Central memory CD4-positive, alpha-beta T cell (primary cell): ENCODE data around the gene ANKRD1.
A peak's percentile ranks its signal among the peaks of the same experiment; 100 is the strongest.
"Not testable (repeated sequence)": the region's sequence is repeated elsewhere in the genome, so short reads cannot be mapped to it uniquely, and the experiment has no call there.

ENCODE experiments used
- DNase-seq: peaks from one replicate; pipeline ENCODE4 v3.0.0; 2022

ANKRD1 gene

DNA sequence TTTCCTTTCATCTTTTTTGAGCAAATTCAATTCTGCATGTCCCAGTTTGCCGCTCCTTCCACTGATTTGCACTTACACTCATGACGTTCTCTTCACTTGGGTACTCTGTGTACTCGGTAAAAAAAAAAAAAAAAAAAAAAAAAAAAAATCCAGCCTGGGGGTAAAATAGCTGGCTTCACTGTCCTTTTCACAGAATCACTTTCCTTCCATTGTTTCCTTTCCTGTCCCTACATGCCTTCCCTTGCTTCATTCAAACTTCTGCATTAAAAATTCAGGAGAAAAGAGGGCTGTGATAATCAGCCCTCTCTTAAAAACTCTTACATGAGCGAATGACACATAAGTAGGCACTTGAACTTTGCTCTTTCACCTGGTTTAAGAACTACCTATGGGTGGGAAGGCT, 8.7 kb downstream of the ANKRD1 start:
- DNase-seq, result no peak

DNA sequence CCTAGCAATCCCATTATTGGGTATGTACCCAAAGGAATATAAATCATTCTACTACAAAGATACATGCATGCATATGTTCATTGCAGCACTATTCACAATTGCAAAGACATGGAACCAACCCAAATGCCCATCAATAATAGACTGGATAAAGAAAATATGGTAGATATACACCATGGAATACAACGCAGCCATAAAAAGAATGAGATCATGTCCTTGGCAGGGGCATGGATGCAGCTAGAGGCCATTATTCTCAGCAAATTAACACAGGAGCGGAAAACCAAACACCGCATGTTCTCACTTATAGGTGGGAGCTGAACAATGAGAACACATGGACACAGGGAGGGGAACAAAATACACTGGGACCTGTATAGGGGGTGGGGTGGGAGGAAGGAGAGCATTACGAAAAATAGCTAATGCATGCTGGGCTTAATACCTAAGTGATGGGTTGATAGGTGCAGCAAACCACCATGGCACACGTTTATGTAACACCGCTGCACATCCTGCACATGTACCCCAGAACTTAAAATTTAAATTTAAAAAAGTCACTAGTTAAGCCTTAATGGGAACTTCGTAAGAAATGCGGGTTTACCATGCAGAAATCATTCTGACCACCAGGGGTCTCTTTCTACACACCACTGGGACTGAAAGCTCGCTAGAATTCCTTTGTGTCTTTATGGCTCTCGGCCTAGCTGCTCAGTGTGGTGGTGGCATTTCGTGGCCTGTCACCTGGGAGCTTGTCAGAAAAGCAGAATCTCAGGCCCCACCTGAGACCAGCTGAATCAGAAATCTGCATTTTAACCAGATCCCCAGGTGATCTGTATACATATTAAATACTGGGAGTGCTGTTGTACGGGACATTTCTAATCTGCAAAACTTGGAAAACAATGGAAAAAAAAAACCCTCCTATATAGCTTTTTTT, 9.5 kb downstream of the ANKRD1 start:
- peak; percentile 35 for DNase-seq

DNA sequence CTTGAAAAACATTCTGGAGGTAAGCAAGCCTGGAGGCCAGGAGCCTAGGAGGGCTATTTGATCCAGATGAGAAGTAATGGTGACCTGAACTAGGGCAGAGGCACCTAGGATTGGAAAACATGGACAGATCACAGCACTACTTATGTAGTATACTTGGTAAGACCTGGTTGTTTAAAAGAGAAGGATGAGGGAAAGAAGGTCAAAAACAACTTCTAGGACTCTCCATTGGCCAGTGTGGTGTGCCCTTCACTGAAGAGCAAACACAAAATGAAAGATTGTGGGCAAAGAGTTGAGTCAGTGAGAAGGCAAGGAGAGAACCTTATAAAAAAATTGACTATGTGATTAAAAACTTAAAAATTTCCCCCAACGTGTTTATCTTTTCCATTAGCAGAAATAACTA, 14.3 kb downstream of the ANKRD1 start:
- no peak for DNase-seq

DNA sequence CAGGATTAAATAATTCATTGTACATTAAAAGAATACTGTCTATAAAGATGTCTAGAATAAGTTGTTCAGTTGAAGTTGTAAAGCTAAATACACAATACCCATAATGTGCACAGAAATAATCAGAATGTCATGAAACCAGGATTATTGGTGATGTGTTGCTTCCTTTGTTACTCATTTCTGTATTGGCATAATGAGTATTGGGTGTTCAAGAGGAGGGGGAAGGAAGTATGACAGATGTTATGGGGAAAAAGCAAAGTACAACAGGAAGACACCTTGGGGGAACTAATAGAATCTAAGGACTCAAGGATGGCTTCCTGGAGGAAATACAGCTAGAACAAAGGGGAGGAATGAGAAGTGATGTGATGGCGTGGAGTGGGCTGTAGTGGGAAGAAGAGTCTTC, 15.0 kb downstream of the ANKRD1 start:
- DNase-seq, result no peak

DNA sequence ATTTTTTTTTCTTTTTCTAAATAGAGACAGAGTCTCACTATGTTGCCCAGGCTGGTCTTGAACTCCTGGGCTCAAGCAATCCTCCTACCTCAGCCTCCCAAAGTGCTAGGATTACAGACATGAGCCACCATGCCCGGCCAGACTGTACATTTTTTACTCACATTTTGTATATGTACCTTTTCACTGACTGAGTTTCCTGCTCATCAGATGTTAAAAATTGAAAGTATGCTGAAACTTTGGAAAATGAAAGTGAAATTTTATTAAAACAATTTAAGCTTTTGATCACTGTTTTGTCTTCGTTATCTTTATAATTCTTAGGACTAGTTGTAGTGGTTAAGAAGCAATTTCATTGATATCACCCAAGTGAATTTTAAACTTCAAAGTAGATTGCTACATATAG, 24.0 kb downstream of the ANKRD1 start:
- not testable (repeated sequence) for DNase-seq

DNA sequence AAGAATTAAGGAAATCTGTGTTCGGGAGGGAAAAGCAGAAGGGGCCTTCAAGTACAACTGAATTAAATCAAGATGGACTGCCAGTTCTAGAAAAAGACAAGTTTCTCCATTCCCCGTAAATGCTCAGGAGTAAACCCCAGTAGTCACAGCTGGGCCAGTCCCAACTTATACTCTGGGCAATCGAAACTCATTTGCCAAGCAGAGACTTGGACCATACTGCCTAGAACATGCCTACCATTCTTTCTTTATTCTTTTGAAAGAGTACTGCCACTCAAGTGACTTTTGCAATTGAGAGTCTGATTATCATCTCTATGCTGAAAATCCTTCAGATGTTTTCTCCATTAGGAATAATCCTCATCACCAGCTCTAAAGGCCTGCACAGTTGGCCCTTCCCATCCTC, 27.7 kb downstream of the ANKRD1 start:
- no peak for DNase-seq

DNA sequence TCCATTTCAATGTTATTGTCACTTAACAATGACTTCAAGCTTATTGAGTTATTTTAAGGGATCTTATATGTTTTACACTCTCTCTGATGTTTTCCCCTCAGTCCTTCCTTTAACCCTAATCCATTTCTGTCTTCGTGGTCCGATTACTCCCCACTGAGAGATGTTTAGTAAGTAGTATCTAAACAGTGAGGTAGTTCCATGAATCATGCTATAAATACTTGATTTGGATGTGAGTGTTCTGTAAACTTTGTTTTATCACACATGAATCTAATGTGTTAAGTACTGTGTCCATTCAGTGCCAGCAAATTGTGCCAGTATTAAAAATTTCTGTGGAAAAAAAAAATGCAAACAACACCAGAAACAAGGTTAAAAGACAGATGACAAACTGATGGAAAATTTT, 30.5 kb downstream of the ANKRD1 start:
- no peak for DNase-seq

DNA sequence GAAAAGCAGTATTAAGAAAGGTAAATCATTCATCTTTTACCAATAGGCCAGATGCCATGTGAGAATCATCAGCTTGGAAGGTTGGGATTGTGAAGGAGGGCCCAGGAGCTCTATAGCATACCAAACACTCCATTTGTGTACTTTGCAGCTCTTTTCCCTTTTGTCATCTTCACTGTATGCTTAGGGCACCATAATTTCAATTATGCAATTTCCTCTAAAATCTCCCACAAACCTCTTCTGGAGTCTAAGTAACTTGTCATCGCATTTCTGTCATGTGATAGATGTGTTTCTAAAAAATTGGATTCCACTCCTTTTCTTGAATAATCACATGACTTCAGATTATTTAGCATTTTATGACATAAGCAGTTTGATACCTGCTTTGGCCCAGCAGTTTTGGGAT, 31.3 kb downstream of the ANKRD1 start:
- DNase-seq, result no peak

DNA sequence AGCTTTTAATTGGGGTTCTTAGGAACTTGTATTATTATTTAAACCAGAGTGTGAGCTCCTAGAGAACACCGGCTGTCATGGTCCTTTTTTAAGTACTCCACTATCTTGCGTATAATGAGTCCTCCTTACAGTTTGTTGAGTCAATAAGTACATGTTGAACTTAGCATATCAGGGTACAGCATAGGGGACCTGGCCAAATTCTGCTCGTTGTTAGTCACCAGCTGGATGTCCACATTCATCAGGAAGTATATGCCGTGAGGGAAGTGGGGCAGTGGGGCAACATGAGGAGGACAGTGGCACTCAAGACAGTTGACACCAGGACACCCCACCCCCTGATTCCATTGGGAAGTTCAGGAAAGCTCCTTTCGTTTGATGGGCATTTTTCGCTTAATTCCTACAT, 32.5 kb downstream of the ANKRD1 start:
- no peak for DNase-seq

DNA sequence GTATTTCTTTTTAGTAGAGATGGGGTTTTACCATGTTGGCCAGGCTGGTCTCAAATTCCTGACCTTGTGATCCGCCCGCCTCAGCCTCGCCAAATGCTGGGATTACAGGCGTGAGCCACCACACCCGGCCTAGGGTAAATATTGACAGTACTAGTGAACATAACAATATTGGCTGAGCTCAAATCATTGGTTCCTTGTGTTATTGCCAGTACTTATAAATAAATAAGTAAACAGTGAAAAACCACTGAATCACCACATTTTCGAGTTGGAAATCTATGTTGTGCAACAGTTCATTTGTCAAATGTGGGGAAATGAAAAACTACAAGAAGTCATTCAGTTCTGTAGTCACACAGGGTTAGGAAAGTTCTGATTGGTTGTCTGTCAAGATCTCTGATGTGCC, 33.3 kb downstream of the ANKRD1 start:
- no peak for DNase-seq

DNA sequence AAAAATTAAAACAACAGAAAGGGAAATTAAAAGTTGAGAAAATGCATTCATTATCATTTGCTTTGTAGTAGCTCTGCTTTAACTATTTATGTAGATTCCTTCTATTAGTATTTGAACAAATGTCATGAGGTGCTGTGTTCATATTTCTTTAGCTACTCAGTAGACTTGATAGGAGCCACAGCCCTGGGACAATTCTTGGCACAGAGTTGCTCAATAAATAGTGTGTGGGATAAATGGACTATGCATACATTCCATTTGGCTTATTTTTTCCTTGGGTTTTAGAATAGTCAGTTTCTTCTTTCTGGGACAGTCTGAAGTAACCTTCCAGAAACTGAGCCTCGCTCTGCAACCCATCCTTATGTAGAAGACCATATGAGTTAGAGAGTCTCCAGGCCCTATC, 35.7 kb downstream of the ANKRD1 start:
- no peak for DNase-seq

DNA sequence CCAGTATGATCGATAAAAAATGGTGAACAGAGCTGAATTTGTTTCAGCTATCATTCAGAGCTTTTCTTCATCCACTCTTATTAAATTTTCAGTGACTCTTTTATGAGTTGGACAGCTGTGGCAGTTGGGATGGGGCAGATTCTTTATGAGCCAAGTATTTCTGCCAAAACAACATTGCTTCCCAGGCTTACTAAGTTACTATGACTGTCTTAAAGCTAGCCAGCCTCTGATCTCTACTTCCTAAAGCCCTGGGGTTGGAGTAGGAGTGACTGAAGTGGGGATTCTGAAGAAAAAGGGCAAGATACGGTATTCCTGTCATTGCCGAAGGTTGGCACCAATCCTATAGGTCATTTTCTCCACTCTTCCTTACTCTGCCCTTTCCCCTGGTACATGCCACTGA, 36.5 kb downstream of the ANKRD1 start:
- no peak for DNase-seq

DNA sequence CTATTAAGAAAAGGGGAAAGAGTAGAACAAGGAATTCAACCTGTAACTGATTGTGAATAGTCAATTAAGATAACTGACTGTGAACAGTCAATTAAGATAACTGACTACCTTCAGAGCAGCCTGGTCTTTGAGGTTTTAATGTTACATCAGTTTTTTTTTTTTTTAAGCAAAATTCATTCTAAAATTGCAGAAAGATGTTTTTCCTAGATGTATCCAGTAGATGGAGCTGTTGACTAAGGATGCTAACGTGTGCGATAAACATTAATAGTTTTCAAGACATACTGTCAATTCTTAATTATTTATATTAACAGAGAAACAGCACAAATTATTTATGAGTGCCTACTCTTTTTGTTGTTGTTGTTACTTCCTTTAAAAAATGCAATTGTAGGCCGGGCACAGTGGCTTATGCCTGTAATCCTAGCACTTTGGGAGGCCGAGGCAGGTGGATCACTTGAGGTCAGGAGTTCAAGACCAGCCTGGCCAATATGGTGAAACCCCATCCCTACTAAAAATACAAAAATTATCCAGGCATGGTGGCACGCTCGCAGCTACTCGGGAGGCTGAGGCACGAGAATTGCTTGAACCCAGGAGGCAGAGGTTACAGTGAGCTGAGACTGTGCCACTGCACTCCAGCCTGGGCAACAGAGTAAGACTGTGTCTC, 40.7 kb downstream of the ANKRD1 start:
- DNase-seq, result peak; percentile 34

DNA sequence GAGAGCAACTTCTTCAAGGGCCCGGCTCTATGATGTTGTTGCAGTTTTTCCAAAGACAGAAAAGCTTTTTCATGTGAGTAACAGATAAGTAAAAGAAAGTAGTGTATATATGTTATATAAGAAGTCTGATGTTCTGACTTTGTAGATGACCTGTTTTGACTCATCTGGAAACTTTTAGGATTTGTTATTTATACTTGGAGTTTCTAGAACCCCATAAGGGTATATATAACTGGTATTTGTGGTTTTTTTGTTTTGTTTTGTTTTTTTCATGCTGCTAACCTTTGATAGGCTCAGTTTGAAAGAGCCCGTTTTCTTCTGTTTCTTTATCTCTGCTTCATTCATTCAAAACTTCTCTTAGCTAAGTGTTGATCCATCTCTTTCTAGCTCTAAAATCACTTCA, 41.8 kb downstream of the ANKRD1 start:
- no peak for DNase-seq

DNA sequence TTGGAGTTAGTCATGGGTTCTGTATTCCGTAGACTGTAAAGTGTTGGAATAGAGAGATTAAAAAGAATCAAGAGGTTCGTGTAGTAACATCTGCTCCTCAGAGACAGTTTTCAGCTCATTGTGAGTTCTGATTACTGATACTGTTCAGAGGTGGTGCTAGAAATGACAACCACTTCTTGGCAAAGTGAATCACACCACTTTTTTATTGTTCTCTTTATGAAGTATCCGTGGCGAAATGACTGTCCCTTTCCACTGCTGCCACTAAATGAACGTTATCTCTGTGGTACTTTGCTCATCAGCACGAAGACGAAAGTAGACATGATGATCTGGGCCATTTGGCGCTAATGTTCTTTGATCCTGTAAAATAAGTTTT, 48.3 kb downstream of the ANKRD1 start:
- no peak for DNase-seq

DNA sequence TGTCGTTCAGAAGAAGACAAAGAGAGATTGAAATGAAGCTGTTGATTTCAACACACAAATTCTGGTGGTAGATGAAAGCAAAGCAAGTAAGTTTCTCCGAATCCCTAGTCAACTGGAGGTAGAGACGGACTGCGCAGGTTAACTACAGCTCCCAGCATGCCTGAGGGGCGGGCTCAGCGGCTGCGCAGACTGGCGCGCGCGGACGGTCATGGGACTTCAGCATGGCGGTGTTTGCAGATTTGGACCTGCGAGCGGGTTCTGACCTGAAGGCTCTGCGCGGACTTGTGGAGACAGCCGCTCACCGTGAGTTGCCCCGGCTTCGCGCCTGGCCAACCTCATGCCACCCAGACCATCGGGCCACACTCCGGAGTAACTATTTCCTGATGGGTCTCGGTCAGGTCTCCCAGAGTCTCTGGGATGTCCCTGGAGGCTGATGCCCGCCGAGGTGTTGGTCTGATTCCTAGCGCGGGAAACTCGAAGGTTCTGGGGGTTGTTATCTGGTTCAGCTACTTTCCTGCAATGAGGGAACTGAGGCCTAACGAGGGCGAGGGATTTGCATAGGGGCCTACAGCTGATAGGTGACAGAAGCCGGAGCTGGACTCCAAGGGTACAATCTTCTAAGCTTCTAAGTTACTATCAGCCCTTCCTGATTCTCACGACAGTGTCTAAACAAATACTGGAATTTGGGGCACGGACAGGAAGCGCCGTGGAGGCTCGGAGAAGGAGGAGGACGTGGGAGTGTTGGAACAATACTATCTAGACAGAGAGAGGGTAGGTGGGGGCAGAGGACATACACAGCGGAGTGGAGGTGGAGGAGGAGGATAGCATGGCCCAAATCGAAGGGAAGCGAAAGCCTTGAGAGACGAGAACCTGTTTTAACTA, 48.9 kb downstream of the ANKRD1 start, which contains the start of gene RPP30:
Gene RPP30, plus strand, starts transcription at position 209 of the 882 bp plus-strand sequence. Its CDS starts 13 bp downstream, at position 222.
- peak; percentile 77 for DNase-seq

DNA sequence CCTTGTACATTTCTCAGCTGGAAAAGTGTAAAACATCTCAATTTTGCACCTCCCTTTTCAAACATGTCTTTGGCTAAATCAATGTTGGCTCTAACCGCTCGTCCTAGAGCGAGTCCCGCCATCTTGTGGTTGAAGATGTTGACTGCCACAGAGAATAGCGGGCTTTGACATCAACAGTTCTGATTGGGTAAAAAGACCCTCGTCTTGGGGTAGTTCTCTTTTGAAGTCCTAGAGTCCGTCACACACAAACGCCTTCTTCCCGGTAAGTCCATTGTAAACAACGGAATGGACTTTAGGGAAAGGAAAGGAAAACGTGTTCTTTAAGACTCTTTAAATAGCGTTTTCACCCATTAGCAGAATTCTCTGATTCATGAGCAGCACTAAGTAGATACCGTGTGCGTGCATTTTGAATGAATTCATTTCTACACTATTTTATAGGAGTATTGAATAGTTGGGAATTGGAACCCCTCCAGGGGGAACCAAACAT, 49.6 kb downstream of the ANKRD1 start:
- peak; percentile 52 for DNase-seq

DNA sequence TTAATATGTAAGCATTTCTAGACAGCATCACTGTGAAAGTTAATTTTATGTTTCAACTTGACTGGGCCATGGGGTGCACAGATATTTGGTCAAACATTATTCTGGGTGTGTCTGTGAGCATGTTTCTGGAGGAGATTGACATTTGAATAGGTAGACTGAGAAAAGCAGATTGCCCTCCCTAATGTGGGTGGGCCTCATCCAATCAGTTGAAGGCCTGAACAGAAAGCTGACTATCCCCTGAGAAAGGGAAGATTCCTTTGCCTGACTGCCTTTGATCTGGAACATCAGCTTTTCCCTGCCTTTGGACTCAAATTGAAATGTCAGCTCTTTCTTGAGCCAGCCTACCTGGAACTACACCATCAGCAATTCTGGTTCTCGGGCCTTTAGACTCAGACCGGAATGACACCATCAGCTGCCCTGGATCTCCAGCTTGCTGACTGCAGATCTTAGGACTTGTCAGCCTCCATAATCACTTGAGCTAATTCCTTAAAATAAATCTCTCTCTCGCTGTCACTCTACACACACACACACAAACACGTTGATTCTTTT, 54.8 kb downstream of the ANKRD1 start:
- no peak for DNase-seq

DNA sequence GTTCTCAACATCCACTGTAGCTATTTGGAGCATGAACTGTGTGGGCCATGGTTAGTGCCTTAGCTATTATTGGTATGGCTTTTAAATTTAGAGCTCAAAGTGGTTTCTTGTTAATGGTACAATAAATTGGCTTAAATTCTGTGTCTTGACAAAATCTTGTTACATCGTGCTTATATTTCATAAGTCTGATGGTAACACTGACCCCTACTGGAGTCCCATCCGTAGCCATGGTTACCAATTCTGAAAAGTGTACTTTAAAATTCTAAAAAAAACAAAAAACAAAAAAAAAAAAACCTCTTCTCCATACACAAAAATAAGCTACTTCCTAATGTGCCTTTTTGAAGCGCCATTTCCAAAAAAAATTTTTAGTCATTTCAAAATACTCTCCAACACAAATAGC, 55.5 kb downstream of the ANKRD1 start:
- no peak for DNase-seq

DNA sequence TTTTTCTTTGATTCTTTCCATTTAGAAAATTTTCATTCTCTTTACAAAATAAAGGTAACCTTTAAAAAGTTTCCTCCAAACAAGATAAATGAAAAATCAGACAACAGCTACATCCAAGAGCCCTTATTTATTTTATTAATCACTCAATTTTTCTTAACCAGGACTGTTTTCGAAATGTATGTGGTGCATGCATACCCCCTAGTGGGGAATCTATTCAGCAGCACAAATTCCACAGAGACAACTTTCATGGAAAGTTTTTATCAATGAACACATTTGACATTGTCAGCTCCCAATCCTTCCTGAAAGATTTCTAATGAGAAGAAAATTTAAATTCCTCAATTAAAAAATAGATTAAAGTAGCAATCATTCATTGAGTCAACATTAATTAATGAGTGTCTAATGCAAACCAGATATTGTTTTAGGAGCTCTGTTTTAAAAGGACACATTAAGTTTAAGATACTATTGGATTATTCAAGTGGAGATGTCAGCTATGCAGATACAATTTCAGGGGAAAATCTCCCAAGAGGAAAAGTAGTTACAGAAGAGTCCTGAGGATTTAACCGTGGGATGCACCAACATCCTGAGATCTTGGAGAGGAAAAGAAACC, 57.9 kb downstream of the ANKRD1 start:
- DNase-seq, result peak; percentile 6
